HG03432 (cell line): ENCODE data around the gene ZNF688.
A peak's percentile ranks its signal among the peaks of the same experiment; 100 is the strongest.

ENCODE experiments used
- ATAC-seq: cut with Tn5 transposase; IDR thresholded peaks from one replicate; pipeline ENCODE4 v1.9.1; 2021; ENCODE audit warnings: mild to moderate bottlenecking, moderate library complexity; ENCODE audit not compliant: unreplicated experiment

Gene ZNF688

DNA sequence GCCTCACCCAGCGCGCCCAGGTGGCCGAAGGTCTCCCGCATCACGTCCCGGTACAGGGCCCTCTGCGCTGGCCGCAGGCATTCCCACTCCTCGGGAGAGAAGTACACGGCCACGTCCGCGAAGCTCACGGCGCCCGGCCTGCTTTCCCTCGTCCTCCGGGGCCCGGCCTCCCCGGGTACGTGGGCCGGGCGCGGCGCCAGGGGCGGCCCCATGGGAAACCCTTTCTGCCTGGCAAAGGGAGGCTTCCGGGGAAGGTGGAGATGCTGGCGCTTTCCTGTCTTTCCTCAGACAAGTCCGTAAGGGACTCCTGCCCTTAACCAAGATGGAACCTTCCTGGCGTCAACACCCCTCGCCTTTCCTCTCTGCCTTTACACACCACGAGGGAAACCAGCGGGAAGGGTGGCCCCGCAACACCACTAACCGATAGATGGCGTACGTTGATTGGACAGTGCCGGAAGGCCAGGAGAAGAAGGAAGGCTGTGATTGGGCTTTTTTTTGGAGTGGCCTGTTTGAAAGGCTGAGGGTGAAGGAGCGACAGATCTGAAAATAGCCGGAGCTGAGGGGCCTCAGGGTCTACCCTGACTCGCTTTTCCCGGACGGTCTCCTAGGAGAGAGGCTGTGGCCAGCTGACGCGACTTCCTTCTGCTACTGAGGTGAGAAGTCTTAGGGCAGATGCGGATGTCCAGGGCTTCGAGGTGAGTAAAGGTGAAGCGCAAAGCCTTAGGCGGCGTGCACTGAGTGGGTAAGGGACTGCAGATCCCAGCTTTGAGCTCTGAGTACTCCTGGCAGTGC lies 14.1 kb upstream of the ZNF688 start, which contains the start of gene ZNF785:
ZNF785 (minus strand) TSS at position 298 of the 792 bp plus-strand sequence; CDS start at position 212, 86 bp downstream.
- ATAC-seq: peak; percentile 87

DNA sequence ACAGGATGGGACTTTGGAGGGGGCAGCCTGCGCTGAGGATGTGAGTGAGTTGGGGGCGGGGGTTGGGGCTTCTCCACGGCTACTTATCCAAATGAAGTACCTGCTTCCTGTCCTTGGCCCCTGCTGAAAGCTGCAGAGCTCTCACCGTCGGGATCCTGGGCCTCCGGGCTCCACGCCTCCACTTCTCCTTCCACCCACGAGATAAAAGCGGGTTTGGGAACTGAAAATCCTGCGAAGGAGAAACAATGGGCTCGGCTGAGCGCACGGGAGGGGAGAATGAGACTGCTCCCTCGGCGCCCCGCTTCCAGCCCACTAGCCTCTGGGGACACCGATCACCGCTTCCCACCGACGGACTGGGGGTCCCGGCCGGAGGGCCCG lies 13.5 kb upstream of the ZNF688 start:
- ATAC-seq: peak; percentile 35

DNA sequence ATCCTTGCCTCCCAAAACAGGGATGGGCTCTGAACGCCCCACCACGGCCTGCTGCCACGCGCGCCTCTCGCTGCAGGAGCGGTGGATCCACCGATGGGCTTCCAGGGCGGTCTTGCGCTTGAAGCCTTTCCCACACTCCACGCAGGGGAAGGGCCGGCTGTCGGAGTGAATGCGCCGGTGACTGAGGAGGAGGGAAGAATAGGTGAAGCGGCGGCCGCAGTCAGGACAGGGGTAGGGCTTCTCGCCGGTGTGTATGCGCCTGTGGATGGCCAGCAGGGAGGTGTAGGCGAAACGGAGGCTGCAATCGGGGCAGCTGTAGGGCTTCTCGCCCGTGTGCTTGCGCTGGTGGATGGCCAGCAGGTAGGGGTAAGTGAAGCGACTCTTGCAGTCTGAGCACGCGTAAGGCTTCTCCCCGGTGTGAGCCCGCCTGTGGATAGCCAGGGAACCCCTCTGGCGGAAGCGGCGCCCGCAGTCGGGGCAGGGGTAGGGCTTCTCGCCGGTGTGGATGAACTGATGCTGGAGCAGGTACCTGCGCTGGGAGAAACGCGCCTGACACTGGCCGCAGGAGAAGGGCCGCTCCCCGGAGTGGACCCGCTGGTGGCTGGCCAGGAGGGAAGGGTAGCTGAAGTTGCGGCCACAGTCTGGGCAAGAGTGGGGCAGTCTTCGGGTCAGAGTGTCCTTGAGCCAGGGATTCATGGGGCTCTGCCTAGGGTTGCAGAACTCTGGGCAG lies 11.3 kb upstream of the ZNF688 start:
- ATAC-seq: no peak

DNA sequence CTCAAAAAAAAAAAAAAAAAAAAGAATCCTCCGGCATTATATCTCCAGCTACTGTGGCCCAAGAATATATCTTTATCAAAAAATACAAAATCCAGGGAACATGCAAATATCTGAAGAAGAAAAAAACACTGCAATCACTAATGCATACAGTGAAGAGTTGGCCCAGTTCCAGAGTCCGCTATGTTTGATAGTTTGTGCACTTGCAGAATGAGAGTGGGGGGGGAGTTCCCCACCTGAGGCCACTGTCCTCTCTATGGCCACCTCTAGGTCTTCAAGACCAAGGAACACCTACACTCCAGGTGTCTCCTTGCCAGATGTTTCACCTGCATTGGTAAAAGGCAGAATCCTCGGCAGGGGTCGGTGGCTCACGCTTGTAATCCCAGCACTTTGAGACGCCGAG lies 9.9 kb upstream of the ZNF688 start:
- ATAC-seq: no peak

DNA sequence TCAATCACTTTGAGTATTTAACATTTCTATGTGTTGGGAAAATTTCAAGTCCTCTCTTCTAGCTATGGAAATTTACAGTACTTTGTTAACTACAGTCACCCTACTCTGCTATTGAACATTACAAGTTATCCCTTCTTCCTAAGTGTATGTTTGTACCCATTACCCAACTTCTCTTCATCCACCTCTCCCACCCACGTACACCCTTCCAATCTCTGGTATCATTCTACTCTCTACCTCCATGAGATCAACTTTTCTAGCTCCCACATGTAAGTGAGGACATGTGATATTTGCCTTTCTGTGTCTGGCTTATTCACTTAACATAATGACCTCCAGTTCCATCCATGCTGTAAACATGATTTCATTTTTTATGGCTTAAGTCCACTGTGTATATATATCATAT lies 3.2 kb upstream of the ZNF688 start:
- no peak for ATAC-seq

DNA sequence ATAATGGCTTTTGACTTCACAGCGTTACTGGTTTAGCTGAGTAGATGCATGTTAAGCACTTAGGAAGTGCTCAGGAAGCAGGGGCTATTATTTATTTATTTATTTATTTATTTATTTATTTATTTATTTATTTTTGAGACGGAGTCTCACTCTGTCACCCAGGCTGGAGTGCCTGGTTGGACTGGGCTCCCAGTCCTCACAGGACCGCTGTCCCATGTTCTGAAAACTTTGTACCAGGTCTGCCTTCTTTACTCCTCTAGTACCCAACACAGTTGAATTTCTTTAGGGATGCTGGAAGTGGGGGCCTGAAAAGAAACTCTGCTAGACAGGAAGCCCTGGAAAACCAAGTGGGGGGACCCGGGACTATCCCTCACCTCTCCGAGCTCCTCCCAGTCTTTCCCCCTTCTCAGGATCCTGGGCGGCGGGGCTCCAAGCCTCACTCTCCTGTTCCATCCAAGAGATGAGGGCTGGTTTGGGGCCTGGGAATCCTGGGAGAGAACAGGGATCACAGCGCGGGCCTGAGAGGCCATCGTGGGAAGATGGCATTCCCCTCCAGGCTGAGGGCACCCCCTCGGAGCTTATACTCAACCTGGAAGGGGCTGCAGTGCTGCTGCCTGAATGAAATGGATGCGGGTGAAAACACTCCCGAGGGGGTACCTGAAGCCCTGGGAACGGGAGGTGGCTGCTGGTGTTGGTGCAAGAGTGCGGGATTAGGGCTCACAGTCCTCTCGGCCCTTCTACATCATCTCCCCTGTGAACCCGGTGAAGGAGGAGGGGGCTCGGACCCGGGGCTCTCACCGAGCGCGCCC lies 674 bp downstream of the ZNF688 start:
- no peak for ATAC-seq

DNA sequence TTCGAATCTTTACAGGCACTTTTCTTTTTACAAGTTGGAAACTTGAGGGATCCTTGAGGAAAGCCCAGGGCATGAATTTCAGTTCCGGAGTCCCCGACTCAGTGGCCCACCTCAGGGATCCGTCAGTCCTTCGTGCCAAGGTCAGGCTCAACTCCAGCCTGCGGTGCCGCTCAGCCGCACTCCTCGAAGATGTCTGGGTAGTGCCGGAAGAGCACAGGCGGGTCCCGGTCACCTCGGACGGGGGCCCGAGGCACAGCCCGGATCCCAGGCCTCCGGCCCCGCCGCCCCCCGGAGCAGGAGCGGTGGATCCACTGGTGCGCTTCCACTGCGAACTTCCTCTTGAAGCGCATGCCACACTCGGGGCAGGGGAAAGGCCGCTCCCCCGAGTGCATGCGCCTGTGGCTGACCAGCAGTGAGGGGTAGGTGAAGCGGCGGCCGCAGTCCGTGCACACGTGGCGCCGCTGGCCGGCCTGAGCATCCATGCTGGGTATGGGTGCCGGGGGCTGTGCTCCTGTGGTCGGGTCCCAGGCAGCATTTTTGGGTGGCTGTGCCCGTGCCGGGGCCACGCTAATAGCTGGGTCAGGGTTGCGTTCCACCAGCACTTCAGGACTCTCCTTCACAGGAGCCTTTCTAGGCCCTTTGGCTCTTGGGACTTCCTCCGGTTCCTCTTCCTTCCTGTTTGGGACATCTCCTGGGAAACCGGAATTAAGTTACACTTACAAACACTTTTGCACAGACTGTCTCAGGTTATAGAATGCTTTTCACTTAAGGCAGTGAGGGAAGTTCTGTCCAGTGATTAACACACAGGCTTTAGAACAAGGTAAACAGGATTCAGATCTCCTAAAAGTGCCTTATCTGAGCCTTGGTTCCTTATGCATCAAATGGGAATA lies 1.5 kb downstream of the ZNF688 start:
- ATAC-seq: no peak

DNA sequence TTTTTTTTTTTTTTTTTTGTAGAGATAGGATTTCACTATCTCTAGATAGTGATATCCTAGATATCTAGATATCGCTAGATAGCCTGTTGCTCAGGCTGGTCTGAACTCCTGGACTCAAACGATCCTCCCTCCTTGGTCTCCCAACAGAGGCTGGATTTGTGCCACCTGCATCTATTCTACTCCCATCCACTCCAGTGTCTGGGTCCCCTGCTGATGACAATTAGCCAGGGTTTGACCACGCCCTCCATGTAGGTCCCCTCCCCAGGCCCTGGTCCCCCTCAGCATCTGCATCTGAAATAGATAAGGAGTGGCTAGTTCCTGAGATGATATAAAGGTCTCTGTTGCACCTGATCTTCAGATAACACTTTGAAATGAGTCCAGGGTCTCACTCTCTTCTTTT lies 2.2 kb downstream of the ZNF688 start:
- no peak for ATAC-seq

DNA sequence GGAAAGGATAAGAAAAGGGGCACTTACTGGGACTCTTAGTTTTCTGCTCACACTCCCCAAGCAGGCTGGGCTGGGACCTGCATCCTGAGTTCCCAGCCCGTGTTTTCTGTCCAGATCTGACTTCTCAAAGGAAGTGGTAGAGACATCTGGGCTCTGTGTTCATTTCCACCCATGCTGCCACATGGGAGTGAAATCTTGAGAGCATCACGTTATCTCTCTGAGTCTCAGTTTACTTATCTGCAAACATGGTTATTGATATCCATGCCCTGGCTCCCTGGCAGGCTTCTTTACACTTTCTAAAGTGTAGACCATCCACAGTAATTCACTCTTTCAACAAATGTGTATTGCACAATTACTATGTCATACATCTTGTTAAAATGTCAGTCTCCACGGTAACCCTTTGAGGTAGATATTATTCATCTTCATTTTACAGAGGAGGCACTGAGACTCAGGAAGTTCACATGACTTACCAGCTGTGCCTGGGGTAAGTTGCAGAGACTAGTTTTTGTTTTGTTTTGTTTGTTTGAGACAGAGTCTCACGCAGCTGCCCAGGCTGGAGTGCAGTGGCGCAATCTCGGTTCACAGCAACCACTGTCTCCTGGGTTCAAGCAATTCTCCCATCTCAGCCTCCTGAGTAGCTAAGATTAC lies 3.4 kb downstream of the ZNF688 start:
- ATAC-seq: no peak

DNA sequence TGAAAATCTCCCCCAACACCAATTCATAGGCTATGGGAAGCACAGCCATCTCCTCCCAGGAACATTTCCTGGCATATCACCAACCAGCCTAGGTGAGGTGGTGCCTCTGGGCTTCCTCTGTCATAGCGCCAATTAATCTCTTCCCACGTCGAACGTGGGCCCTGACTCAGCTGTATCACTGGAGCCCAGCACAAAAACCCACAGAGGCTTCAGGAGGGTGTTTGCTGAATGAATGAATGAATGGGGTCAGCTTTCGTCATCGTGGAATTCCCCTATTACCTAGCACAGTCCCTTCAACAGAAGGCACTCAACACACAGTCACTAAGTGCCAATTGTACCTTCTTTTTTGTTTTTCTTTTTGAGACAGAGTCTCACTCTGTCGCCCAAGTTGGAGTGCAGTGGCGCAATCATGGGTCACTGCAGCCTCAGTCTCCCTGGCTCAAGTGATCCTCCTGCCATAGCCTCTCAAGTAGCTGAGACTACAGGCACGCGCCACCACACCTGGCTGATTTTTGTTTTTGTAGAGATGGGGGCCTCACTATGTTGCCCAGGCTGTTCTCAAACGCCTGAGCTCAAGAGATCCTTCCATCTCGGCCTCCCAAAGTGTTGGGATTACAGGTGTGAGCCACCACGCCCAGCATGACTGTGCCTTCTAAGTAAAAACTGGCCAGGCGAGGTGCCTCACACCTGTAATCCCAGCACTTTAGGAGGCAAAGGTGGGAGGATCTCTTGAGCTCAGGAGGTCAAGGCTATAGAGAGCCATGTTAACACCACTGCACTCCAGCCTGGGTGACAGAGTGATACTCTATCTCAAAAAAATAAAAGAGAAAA lies 4.1 kb downstream of the ZNF688 start:
- ATAC-seq: no peak

DNA sequence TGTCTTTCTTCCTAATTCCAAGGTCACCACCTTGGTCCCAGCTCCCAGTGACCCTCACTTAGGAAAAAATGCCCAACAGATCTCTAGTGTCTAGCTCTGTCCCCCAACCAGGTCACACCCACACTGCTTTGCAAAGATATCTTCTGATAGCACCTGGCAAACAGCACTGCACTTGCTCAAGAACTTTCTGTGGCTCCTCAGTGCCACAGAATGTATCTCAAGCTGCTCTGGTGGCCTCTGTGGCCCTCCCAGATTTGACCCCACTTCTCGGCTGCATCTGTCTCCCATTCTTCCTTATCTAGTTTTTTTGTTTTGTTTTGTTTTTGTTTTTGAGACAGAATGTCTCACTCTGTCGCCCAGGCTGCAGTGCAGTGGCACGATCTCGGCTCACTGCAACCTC lies 5.0 kb downstream of the ZNF688 start:
- no peak for ATAC-seq

DNA sequence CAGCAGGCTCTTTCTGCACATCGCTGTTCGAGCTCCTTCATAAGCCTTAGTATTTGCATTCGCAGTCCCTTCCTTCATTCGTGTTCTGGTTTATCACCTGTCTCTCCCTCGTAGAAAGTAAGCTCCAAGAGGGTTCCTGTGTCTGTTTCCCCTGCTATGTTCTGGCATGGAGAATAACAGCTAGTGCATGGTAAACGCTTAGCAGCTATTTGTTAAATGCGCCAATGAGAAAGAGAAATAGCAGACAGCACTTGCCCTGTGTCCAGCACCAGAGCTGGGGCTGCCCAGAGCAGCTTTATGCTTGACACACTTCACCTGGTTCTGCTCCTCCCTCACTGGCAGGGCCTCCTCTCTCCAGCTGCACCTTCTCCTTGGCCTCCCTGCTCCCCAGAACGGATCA lies 5.5 kb downstream of the ZNF688 start:
- ATAC-seq: no peak

DNA sequence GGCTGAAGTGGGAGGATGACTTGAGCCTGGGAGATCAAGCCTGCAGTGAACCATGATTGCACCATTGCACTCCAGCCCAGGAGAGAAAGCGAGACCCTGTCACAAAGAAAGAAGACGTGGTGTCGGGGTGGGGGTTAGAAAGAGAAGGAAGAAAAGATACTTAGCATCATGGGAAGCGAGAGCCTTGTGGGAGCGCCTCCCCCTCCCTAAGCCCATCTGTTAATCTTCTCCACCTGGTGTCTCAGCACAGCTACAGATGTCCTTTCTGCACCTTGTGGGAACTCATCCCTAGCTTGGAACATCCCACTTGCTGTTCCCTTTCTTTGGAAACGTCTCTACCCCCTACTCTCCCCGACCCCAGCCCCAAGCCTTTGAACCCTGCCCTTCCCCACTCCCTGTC lies 6.0 kb downstream of the ZNF688 start:
- no peak for ATAC-seq

DNA sequence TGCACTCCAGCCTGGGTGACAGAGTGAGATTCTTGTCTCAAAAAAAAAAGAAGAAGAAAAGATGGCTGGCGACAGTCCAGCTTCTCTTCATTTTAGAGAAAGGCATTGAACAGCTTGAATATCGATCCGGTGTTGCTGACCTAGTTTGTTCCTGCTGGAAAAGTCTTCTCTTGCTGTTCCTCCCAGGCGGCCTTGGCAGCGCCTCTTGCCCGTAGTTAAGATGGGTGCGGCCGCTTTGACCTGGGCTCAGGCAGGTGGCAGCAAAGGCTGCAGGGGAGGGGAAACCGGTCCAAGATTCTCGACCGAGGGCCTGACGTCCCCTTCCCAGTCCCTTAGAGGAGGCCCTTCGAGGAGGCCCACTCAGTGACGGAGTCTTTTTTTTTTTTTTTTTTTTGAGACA lies 9.5 kb downstream of the ZNF688 start:
- ATAC-seq: no peak

DNA sequence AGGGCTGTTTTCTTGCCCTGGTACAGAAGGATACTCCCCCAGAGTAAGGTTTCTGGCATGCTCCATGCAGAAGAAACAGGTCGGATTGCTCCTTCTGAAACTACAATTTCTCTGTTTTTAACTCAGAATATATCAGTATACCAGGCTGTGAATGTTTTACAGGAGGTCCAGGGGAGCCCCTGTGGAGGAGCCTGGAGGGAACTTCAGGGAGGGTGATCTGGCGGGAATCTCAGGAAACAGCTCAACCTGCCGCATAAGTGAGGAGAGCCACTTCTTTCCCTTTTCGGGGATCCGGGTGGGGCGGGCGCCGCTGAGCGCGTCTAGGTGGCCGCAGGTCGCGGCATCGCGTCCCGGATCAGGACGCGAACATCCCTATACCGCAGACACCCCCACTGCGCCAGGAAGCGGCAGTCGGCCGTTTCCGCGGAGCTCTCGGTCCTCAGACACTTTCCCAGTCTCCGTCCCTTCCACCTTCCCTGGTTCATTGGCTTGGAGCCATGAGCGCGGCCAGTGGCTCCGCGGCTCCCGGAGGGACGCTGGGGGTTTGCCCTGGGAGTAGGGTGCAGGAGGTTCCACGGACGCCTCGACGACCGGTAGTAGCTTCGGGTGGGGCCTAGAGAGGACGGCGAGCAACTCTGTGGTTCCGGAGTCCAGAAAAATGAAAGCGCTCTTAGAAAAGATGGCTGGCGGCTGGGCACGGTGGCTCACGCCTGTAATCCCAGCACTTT lies 10.3 kb downstream of the ZNF688 start:
- ATAC-seq: no peak

DNA sequence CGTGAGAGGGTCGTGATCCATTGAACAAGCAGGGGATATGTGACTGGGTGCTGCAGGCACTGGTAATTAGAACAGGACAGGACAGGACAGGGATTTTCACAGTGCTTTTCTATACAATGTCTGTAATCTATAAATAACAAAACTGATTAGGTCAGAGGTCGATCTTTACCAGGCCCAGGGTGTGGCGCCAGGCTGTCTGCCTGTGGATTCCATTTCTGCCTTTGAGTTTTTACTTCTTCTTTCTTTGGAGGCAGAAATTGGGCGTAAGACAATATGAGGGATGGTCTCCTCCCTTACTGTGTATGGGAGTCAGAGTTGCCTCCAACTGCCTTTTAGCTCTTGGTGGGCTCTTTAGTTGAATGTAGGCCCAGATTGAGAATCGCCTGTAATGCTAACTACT lies 11.8 kb downstream of the ZNF688 start:
- ATAC-seq: no peak

DNA sequence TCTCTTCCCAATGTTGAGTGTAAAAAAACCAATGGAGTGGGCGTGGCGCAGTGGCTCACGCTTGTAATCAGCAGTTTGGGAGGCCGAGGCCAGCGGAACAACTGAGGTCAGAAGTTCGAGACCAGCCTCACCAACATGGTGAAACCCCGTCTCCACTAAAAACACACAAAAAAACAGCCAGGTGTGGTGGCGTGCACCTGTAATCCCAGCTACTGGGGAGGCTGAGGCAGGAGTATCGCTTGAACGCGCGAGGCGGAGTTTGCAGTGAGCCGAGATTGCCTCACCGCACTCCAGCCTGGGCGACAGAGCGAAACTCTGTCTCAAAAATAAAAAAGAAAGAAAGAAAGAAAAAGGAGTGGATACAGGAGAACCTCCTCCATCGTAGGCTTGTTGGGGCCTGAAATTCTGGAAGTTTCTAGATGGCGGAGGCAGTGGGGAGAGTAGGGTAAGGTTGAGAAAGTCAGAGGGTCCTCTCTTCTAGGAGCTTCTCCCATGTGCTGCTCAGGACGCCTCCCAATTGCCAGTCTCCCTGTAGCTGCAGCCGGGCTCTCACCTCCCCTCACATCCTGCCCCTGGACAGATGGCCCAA lies 12.6 kb downstream of the ZNF688 start:
- ATAC-seq: no peak
